ENCODE measurements around the gene UNC93B1. TPM values are rescaled to one million over a fixed set of nuclear protein-coding genes. Genes with fewer than 3 reads are reported as not detected.
"Not testable (repeated sequence)": the region's sequence is repeated elsewhere in the genome, so short reads cannot be mapped to it uniquely, and the experiment has no call there.

UNC93B1 gene
- polyA plus RNA-seq, 4 donors, result 27.2 to 82.1 (median 41.4) TPM

DNA sequence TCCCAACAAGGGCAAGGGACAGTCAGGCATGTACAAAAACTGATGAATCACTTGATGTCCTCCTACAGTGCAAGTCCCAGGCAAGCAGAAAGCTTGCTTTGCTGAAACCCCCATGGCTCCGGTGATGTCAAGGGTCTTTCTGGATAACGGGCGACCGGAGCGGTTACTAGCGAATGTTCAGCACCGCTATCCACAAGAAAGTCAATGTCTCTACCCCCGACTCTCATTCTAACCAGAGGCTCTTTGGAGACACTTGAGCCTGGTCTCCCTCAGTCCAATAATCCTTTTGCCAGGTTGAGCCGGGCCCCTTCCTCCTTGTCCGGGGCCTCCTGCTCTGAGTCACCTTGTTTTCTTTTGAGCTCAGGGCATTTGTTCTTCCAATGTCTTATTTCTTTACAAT lies 22.7 kb downstream of the UNC93B1 start:
- 93 to 96% (median 95%) methylated on average over 10 of the region's 10 CpGs for WGBS, 3 donors
- not testable (repeated sequence) for H3K27ac ChIP-seq (ENCODE audit: low read depth in 1 of 3, low read length in 2 of 3)

DNA sequence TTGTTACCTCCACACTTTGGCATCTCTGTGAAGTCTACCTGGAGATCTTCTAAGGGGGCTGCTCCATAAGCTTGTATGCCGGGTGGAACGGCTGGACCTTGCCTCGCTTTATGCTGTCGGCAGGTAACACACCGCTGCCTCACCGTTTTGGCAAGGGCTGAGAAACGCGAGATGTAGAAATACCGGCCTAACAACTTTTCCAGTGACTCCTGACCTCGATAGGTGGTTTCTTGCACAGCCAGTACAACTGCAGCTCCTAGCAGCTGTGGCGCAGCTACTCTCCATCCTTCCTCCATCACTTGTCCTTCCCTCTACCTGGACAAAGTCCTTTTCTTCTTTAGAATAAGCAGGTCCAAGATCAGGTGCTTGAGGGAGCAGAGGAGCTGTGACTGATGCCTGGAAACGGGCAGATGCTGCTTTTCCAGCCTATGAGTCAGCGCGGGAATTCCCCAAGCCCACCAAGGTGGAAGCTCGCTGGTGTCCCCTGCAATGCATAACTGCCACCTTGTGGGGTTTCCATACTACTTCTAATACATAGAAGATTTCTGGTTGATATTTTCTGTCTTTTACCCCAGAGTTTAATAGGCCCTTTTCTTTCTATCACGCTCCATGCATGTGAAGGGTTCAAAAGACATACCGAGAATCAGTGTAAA lies 25.0 kb downstream of the UNC93B1 start:
- H3K36me3 ChIP-seq (ENCODE audit: control insufficient read depth in 3 of 3, insufficient read depth in 2 of 3, low read depth in 1 of 3, low read length in 3 of 3); H3K4me1 ChIP-seq (ENCODE audit: control insufficient read depth in 3 of 3, insufficient read depth in 2 of 3, low read depth in 1 of 3, low read length in 2 of 3); H3K27ac ChIP-seq (ENCODE audit: low read depth in 1 of 3, low read length in 2 of 3); H3K4me3 ChIP-seq (ENCODE audit: low read depth in 1 of 3, low read length in 3 of 3); H3K9me3 ChIP-seq (ENCODE audit: control insufficient read depth in 2 of 2, insufficient read depth in 1 of 2, low read depth in 1 of 2, low read length in 1 of 2); H3K27me3 ChIP-seq (ENCODE audit: control insufficient read depth in 3 of 3, insufficient read depth in 3 of 3, low read length in 3 of 3); FAIRE-seq: not testable (repeated sequence)
- 20 to 48% (median 32%) methylated on average over 17 of the region's 17 CpGs for WGBS, 3 donors
- DNase-seq, result peak; percentile 76 to 81

More for the DNA sequence above, 22.7 kb downstream of the UNC93B1 start:
- not testable (repeated sequence) for H3K27me3 ChIP-seq (ENCODE audit: control insufficient read depth in 3 of 3, insufficient read depth in 3 of 3, low read length in 3 of 3); H3K36me3 ChIP-seq (ENCODE audit: control insufficient read depth in 3 of 3, insufficient read depth in 2 of 3, low read depth in 1 of 3, low read length in 3 of 3); H3K9me3 ChIP-seq (ENCODE audit: control insufficient read depth in 2 of 2, insufficient read depth in 1 of 2, low read depth in 1 of 2, low read length in 1 of 2); DNase-seq; H3K4me3 ChIP-seq (ENCODE audit: low read depth in 1 of 3, low read length in 3 of 3); H3K4me1 ChIP-seq (ENCODE audit: control insufficient read depth in 3 of 3, insufficient read depth in 2 of 3, low read depth in 1 of 3, low read length in 2 of 3); FAIRE-seq

DNA sequence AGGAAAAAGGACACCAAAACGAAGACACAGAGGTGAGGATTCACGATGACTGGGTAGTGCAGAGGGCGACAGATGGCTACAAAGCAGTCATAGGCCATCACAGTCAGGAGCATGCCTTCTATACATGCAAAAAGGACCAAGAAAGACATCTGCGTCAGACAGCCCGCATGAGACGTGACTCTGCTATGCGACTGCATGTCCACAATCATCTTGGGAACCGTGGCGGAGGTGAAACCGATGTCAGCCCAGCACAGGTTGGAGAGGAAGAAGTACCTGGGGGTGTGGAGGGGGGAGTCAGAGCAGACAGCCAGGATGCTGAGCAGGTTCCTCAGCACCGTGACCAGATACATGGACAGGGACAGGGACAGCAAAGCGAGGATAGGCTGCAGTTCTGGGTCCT lies 29.2 kb downstream of the UNC93B1 start:
- not testable (repeated sequence) for H3K9me3 ChIP-seq (ENCODE audit: control insufficient read depth in 2 of 2, insufficient read depth in 1 of 2, low read depth in 1 of 2, low read length in 1 of 2); H3K36me3 ChIP-seq (ENCODE audit: control insufficient read depth in 3 of 3, insufficient read depth in 2 of 3, low read depth in 1 of 3, low read length in 3 of 3); DNase-seq; H3K27ac ChIP-seq (ENCODE audit: low read depth in 1 of 3, low read length in 2 of 3); H3K4me1 ChIP-seq (ENCODE audit: control insufficient read depth in 3 of 3, insufficient read depth in 2 of 3, low read depth in 1 of 3, low read length in 2 of 3); H3K27me3 ChIP-seq (ENCODE audit: control insufficient read depth in 3 of 3, insufficient read depth in 3 of 3, low read length in 3 of 3); H3K4me3 ChIP-seq (ENCODE audit: low read depth in 1 of 3, low read length in 3 of 3); FAIRE-seq
- WGBS, 3 donors, result 82 to 91% (median 88%) methylated on average over 12 of the region's 12 CpGs

DNA sequence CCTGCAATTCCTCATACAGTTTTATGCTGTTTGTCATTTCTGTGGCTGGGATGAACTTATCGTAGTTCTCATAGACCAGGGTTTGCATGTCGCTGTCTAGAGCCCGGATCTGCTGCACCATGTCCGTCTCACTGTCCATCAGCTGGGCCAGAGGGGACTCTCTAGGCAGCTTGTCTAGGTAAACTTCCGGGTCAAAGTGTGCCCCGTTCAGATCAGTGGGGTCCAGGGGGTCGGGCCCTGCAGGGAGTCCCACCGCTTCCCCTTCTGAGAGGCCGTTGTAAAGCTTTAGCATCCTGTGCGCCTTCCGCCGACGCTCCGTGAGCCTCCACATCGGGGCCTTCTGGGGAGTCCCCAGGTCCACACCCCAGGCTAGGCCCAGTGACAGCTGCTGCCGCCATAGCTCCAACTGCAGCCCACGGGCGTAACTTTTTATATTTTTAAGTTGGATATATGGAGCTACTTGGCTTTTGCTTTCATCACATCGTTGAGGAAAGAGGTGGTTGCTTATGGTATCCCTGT lies 38.0 kb downstream of the UNC93B1 start:
- H3K27me3 ChIP-seq (ENCODE audit: control insufficient read depth in 3 of 3, insufficient read depth in 3 of 3, low read length in 3 of 3); DNase-seq; H3K27ac ChIP-seq (ENCODE audit: low read depth in 1 of 3, low read length in 2 of 3); H3K4me3 ChIP-seq (ENCODE audit: low read depth in 1 of 3, low read length in 3 of 3); H3K9me3 ChIP-seq (ENCODE audit: control insufficient read depth in 2 of 2, insufficient read depth in 1 of 2, low read depth in 1 of 2, low read length in 1 of 2); H3K36me3 ChIP-seq (ENCODE audit: control insufficient read depth in 3 of 3, insufficient read depth in 2 of 3, low read depth in 1 of 3, low read length in 3 of 3); FAIRE-seq; H3K4me1 ChIP-seq (ENCODE audit: control insufficient read depth in 3 of 3, insufficient read depth in 2 of 3, low read depth in 1 of 3, low read length in 2 of 3): not testable (repeated sequence)
- 88 to 93% (median 92%) methylated on average over 19 of the region's 19 CpGs for WGBS, 3 donors

DNA sequence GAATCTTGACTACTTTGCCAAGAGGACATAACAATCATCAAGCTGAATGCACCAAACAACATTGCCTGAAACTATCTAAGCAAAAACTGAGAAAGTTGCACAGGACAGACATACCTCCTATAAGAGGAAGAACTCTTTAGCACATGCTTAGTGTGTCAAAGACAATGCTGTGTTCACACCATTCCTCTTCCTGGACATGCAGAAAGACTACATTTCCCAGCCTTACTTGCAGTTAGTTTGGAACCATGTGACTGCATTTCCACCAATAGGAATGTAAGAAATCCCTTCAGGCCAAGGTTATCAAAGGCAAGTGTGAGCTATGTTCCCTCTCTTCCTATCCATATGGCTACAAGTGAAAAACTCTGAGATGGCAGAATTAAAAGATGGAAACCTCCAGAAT lies 39.2 kb downstream of the UNC93B1 start:
- not testable (repeated sequence) for DNase-seq; H3K27ac ChIP-seq (ENCODE audit: low read depth in 1 of 3, low read length in 2 of 3); FAIRE-seq; H3K9me3 ChIP-seq (ENCODE audit: control insufficient read depth in 2 of 2, insufficient read depth in 1 of 2, low read depth in 1 of 2, low read length in 1 of 2); H3K4me1 ChIP-seq (ENCODE audit: control insufficient read depth in 3 of 3, insufficient read depth in 2 of 3, low read depth in 1 of 3, low read length in 2 of 3); H3K27me3 ChIP-seq (ENCODE audit: control insufficient read depth in 3 of 3, insufficient read depth in 3 of 3, low read length in 3 of 3); H3K36me3 ChIP-seq (ENCODE audit: control insufficient read depth in 3 of 3, insufficient read depth in 2 of 3, low read depth in 1 of 3, low read length in 3 of 3); H3K4me3 ChIP-seq (ENCODE audit: low read depth in 1 of 3, low read length in 3 of 3)

DNA sequence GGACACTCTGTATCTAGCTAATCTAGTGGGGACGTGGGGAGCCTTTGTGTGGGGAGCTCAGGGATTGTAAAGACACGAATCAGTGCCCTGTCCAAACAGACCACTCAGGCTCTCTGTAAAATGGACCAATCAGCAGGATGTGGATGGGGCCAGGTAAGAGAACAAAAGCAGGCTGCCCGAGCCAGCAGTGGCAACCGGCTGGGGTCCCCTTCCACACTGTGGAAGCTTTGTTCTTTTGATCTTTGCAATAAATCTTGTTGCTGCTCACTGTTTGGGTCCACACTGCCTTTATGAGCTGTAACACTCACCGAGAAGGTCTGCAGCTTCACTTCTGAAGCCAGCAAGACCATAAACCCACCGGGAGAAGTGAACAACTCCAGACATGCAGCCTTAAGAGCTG lies 40.0 kb downstream of the UNC93B1 start:
- not testable (repeated sequence) for FAIRE-seq; H3K27me3 ChIP-seq (ENCODE audit: control insufficient read depth in 3 of 3, insufficient read depth in 3 of 3, low read length in 3 of 3); DNase-seq; H3K4me3 ChIP-seq (ENCODE audit: low read depth in 1 of 3, low read length in 3 of 3); H3K9me3 ChIP-seq (ENCODE audit: control insufficient read depth in 2 of 2, insufficient read depth in 1 of 2, low read depth in 1 of 2, low read length in 1 of 2); H3K36me3 ChIP-seq (ENCODE audit: control insufficient read depth in 3 of 3, insufficient read depth in 2 of 3, low read depth in 1 of 3, low read length in 3 of 3); H3K4me1 ChIP-seq (ENCODE audit: control insufficient read depth in 3 of 3, insufficient read depth in 2 of 3, low read depth in 1 of 3, low read length in 2 of 3); H3K27ac ChIP-seq (ENCODE audit: low read depth in 1 of 3, low read length in 2 of 3)
- 70 to 85% (median 71%) methylated on average over 6 of the region's 6 CpGs for WGBS, 3 donors

DNA sequence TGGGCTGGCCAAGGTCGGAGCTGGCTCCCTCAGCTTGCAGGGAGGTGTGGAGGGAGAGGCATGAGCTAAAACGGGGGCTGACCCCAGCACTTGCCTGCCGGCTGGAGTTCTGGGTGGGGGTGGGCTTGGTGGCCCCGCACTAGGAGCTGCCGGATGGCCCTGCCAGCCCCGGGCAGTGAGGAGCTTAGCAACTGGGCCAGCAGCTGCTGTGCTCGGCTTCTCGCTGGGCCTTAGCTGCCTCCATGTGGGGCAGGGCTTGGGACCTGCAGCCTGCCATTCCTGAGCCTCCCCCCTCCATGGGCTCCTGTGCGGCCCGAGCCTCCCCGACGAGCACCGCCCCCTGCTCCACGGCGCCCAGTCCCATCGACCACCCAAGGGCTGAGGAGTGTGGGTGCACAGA lies 40.7 kb downstream of the UNC93B1 start:
- WGBS, 3 donors, result 87 to 93% (median 90%) methylated on average over 13 to 16 of the region's 16 CpGs
- FAIRE-seq, DNase-seq: not testable (repeated sequence)

DNA sequence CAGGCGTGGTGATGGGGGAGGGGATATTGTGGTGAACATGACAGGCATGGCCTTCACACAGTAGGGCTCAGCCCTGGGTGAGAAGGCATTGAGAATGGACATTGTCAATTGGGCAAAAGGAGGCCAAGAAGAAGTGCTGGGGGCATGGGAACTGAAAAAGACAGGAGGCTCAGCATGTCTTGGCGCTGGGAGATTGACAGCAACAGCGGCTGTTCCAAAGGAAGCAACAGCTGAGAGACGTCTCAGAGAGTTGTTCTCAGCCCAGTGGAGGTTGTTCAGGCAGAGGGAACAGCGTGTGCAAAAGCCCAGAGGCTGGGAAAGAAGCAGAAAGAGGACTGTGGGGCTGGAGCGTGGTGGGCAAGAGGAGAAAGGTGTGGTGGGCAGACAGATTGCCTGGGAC lies 47.7 kb downstream of the UNC93B1 start:
- not testable (repeated sequence) for H3K27ac ChIP-seq (ENCODE audit: low read depth in 1 of 3, low read length in 2 of 3); H3K4me3 ChIP-seq (ENCODE audit: low read depth in 1 of 3, low read length in 3 of 3); FAIRE-seq; H3K27me3 ChIP-seq (ENCODE audit: control insufficient read depth in 3 of 3, insufficient read depth in 3 of 3, low read length in 3 of 3); H3K4me1 ChIP-seq (ENCODE audit: control insufficient read depth in 3 of 3, insufficient read depth in 2 of 3, low read depth in 1 of 3, low read length in 2 of 3); H3K9me3 ChIP-seq (ENCODE audit: control insufficient read depth in 2 of 2, insufficient read depth in 1 of 2, low read depth in 1 of 2, low read length in 1 of 2); DNase-seq; H3K36me3 ChIP-seq (ENCODE audit: control insufficient read depth in 3 of 3, insufficient read depth in 2 of 3, low read depth in 1 of 3, low read length in 3 of 3)
- 68 to 77% (median 75%) methylated on average over 6 of the region's 6 CpGs for WGBS, 3 donors

More for the DNA sequence above, 40.7 kb downstream of the UNC93B1 start:
- not testable (repeated sequence) for H3K27ac ChIP-seq (ENCODE audit: low read depth in 1 of 3, low read length in 2 of 3); H3K9me3 ChIP-seq (ENCODE audit: control insufficient read depth in 2 of 2, insufficient read depth in 1 of 2, low read depth in 1 of 2, low read length in 1 of 2); H3K36me3 ChIP-seq (ENCODE audit: control insufficient read depth in 3 of 3, insufficient read depth in 2 of 3, low read depth in 1 of 3, low read length in 3 of 3); H3K4me1 ChIP-seq (ENCODE audit: control insufficient read depth in 3 of 3, insufficient read depth in 2 of 3, low read depth in 1 of 3, low read length in 2 of 3); H3K4me3 ChIP-seq (ENCODE audit: low read depth in 1 of 3, low read length in 3 of 3); H3K27me3 ChIP-seq (ENCODE audit: control insufficient read depth in 3 of 3, insufficient read depth in 3 of 3, low read length in 3 of 3)

DNA sequence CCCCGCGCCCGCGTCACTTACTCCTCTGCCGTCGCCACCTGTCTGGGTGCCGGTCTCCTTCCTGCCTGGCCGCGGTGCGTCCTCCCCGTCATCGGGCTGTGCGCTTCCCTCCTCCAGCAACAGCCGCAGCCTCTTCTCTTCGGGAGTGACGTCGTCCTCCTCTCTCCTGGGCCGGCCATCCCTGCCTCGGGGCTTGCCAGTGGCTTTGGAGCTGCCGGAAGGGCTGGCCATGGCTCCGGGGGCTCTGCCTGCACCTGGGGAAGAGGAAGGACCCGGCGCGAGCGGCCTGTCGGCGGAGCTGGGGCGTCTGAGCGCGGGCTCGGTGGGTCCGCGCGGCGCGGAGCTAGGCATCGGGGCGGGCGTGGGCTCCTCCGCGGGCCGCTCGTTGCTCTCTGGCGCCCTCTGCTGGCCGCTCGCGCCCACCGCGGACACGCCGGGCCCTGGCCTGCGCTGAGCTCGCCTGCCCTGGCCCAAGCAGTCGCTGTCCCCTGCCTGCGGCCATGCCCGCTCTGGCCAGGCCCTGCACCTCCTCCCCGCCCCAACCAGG lies 48.4 kb downstream of the UNC93B1 start:
- not testable (repeated sequence) for H3K4me1 ChIP-seq (ENCODE audit: control insufficient read depth in 3 of 3, insufficient read depth in 2 of 3, low read depth in 1 of 3, low read length in 2 of 3); H3K9me3 ChIP-seq (ENCODE audit: control insufficient read depth in 2 of 2, insufficient read depth in 1 of 2, low read depth in 1 of 2, low read length in 1 of 2); H3K27me3 ChIP-seq (ENCODE audit: control insufficient read depth in 3 of 3, insufficient read depth in 3 of 3, low read length in 3 of 3); FAIRE-seq; H3K36me3 ChIP-seq (ENCODE audit: control insufficient read depth in 3 of 3, insufficient read depth in 2 of 3, low read depth in 1 of 3, low read length in 3 of 3)
- Histone ChIP-seq H3K27ac (ENCODE audit: low read depth in 1 of 3, low read length in 2 of 3) (peak overlapping the region in 1 of 3 donors; percentile 44), H3K4me3 (ENCODE audit: low read depth in 1 of 3, low read length in 3 of 3) (peak overlapping the region; percentile 47 to 60 (median 50))
- WGBS, 3 donors, result 0 to 2% (median 0%) methylated on average over 20 to 57 of the region's 57 CpGs
- peak; percentile 62 to 87 for DNase-seq
